HEK293 (cell line): Measurements from ENCODE around the gene TMEM234.

ENCODE experiments used
- CTCF ChIA-PET: fragments of 350-600 bp; formaldehyde crosslinking; extraction: SDS; loops from one replicate; lab custom pipeline; 2021; ENCODE audit warnings: antibody characterized with exemption; lab: Yijun Ruan, JAX
- POLR2A ChIA-PET: fragments of 300-600 bp; formaldehyde crosslinking; extraction: SDS; loops from one replicate; lab custom pipeline; 2020; ENCODE audit warnings: antibody characterized with exemption, inconsistent platforms; lab: Yijun Ruan, JAX
- H3K27ac ChIP-seq: fragments of 200-500 bp; sonication (Bioruptor generic); 2 replicates; pipeline ENCODE4 v1.5.1; 2014; ENCODE audit warnings: low read depth, low read length, control low read depth, inconsistent platforms; ENCODE audit errors: extremely low read depth
- H3K36me3 ChIP-seq, 2 experiments: fragments of 200-500 bp in 1 of 2; sonication (Bioruptor generic) in 1 of 2; 1 replicate in 1 of 2; 2 replicates in 1 of 2; pipeline ENCODE4 v1.5.1; 2014 to 2017; ENCODE audit warnings: inconsistent platforms in 2 of 2, low read length in 2 of 2; ENCODE audit not compliant: control insufficient read depth in 2 of 2, insufficient read depth in 1 of 2
- H3K4me1 ChIP-seq: fragments of 200-500 bp; sonication (Bioruptor generic); 2 replicates; pipeline ENCODE4 v1.5.1; 2014; ENCODE audit warnings: mild to moderate bottlenecking, low read length, inconsistent platforms; ENCODE audit not compliant: control insufficient read depth, insufficient read depth
- H3K4me3 ChIP-seq: 2 replicates; pipeline ENCODE4 v1.5.1; 2011; ENCODE audit warnings: low read depth, mild to moderate bottlenecking, control low read depth, low read length, moderate library complexity
- H3K9me3 ChIP-seq: fragments of 200-500 bp; sonication (Bioruptor generic); 2 replicates; pipeline ENCODE4 v1.5.1; 2014; ENCODE audit warnings: low read depth, low read length, inconsistent platforms; ENCODE audit not compliant: control insufficient read depth, insufficient read depth
- PRDM1 ChIP-seq: fragments of 450-650 bp; formaldehyde crosslinking; IDR thresholded peaks from 2 replicates; pipeline ENCODE4; 2016; ENCODE audit warnings: missing biosample characterization, missing genetic modification characterization
- SP2 ChIP-seq: fragments of 450-650 bp; formaldehyde crosslinking; IDR thresholded peaks from 2 replicates; pipeline ENCODE4 v1.5.1; 2016; ENCODE audit warnings: missing biosample characterization, missing genetic modification characterization
- ZBTB20 ChIP-seq: fragments of 450-650 bp; formaldehyde crosslinking; IDR thresholded peaks from 2 replicates; pipeline ENCODE4 v1.5.1; 2016; ENCODE audit warnings: missing biosample characterization, missing genetic modification characterization
- ZFP37 ChIP-seq: fragments of 450-650 bp; formaldehyde crosslinking; IDR thresholded peaks from 2 replicates; pipeline ENCODE4 v1.5.1; 2016; ENCODE audit warnings: missing biosample characterization, missing genetic modification characterization
- ZNF133 ChIP-seq: fragments of 450-650 bp; formaldehyde crosslinking; IDR thresholded peaks from 2 replicates; pipeline ENCODE4 v1.5.1; 2016; ENCODE audit warnings: missing biosample characterization, missing genetic modification characterization
- ZNF140 ChIP-seq: fragments of 450-650 bp; formaldehyde crosslinking; IDR thresholded peaks from 2 replicates; pipeline ENCODE4 v1.5.1; 2016; ENCODE audit warnings: missing biosample characterization, missing genetic modification characterization
- ZNF214 ChIP-seq: fragments of 450-650 bp; formaldehyde crosslinking; IDR thresholded peaks from 2 replicates; pipeline ENCODE4 v1.5.1; 2017; ENCODE audit warnings: missing biosample characterization, mild to moderate bottlenecking, missing genetic modification characterization, borderline replicate concordance
- ZNF311 ChIP-seq: fragments of 450-650 bp; formaldehyde crosslinking; IDR thresholded peaks from 2 replicates; pipeline ENCODE4 v1.5.1; 2017; ENCODE audit warnings: missing biosample characterization, missing genetic modification characterization, borderline replicate concordance
- ZNF423 ChIP-seq: fragments of 450-650 bp; formaldehyde crosslinking; IDR thresholded peaks from 2 replicates; pipeline ENCODE4 v1.5.1; 2016; ENCODE audit warnings: missing biosample characterization, missing genetic modification characterization
- ZNF624 ChIP-seq: fragments of 450-650 bp; formaldehyde crosslinking; IDR thresholded peaks from 2 replicates; pipeline ENCODE4 v1.5.1; 2017; ENCODE audit warnings: missing biosample characterization, missing genetic modification characterization
- ZNF677 ChIP-seq: fragments of 450-650 bp; IDR thresholded peaks from 2 replicates; pipeline ENCODE4 v1.5.0; 2018; ENCODE audit warnings: missing biosample characterization, mild to moderate bottlenecking, missing genetic modification characterization, moderate library complexity
- ZNF777 ChIP-seq: fragments of 450-650 bp; formaldehyde crosslinking; IDR thresholded peaks from 2 replicates; pipeline ENCODE4 v1.5.1; 2017; ENCODE audit warnings: missing biosample characterization, missing genetic modification characterization, borderline replicate concordance
- TF ChIP-seq, protein P1 (sequence below): fragments of 450-650 bp; formaldehyde crosslinking; IDR thresholded peaks from 2 replicates; pipeline ENCODE4 v1.5.1; 2017; ENCODE audit warnings: missing biosample characterization, mild to moderate bottlenecking, missing genetic modification characterization, moderate library complexity
- TF ChIP-seq, protein P2 (sequence below): fragments of 450-650 bp; formaldehyde crosslinking; IDR thresholded peaks from 2 replicates; pipeline ENCODE4 v1.5.1; 2017; ENCODE audit warnings: missing biosample characterization, missing genetic modification characterization
- TF ChIP-seq, protein P3 (sequence below): fragments of 450-650 bp; formaldehyde crosslinking; IDR thresholded peaks from 2 replicates; pipeline ENCODE4 v1.5.1; 2017; ENCODE audit warnings: missing biosample characterization, missing genetic modification characterization
- TF ChIP-seq, protein P4 (sequence below): fragments of 450-650 bp; formaldehyde crosslinking; IDR thresholded peaks from 2 replicates; pipeline ENCODE4 v1.5.1; 2016; ENCODE audit warnings: missing biosample characterization, missing genetic modification characterization

TMEM234 gene

DNA sequence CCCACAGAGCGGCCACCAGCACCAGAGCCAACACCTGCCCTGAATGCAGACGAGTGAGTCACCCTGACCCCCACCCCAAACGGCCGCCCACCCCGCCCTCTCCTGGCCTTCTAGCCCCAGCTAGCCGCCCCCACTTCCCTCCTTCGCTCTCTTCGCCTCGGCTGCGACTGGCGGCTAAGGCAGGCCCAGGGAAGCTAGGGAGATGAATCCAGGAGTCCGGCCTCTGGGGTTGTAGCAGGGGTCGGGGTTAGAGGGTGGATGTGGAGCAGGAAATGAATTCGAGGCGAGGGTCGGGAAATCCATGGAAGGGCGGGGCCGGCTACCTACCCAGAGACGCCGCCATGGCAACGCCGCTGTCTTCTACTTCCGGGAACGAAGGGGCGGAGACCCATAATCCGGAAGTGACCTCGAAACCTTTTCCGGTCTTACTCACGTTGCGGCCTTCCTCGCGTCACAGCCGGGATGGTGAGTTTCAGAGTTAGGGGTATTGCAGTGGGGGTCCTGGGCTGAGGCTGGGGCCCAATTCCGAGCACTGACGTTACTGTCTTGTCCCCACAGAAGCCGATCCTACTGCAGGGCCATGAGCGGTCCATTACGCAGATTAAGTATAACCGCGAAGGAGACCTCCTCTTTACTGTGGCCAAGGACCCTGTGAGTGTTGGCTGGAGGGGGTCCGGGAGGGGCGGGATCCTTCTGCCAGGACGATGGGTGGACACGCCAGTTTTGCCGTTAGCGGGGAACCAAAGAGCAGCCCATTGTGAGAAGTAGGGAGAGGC lies at the start of gene TMEM234, which contains the start of gene EIF3I (continued):
- no peak for TF ChIP-seq ZNF140
- TF ChIP-seq, protein P1, sequence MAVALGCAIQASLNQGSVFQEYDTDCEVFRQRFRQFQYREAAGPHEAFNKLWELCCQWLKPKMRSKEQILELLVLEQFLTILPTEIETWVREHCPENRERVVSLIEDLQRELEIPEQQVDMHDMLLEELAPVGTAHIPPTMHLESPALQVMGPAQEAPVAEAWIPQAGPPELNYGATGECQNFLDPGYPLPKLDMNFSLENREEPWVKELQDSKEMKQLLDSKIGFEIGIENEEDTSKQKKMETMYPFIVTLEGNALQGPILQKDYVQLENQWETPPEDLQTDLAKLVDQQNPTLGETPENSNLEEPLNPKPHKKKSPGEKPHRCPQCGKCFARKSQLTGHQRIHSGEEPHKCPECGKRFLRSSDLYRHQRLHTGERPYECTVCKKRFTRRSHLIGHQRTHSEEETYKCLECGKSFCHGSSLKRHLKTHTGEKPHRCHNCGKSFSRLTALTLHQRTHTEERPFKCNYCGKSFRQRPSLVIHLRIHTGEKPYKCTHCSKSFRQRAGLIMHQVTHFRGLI: no peak

DNA sequence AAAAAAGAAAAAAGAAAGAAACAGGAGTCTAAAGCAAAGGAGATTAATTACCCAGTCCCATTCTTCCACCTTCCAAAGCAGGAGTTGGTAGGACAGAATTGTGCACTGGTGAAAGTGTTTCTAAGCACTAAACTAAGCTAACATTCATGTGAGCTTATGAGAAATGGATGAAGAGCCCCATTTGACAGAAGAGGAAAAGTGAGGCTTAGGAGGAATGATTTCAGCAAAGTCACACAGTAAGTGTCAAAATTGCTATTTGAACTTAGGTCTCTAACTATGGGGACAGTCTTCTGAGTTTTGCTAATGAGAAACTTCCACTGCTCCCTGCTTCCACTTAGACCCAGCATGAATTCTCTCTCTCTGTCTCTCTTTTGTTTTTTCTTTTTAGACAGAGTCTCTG lies 47.6 kb upstream of the TMEM234 start:
- ChIA-PET CTCF (interaction anchor here (0.6 to 0.7 kb wide), 2 partner anchors 39 to 55 kb away, joined by 3 to 5 read pairs; no protein-coding TSS in a partner anchor), POLR2A (interaction anchor here (0.6 kb wide), 2 partner anchors 24 to 538 kb away, joined by 4 read pairs; no protein-coding TSS in a partner anchor)
- H3K4me3 ChIP-seq: no peak overlapping the region
- TF ChIP-seq, protein P2, sequence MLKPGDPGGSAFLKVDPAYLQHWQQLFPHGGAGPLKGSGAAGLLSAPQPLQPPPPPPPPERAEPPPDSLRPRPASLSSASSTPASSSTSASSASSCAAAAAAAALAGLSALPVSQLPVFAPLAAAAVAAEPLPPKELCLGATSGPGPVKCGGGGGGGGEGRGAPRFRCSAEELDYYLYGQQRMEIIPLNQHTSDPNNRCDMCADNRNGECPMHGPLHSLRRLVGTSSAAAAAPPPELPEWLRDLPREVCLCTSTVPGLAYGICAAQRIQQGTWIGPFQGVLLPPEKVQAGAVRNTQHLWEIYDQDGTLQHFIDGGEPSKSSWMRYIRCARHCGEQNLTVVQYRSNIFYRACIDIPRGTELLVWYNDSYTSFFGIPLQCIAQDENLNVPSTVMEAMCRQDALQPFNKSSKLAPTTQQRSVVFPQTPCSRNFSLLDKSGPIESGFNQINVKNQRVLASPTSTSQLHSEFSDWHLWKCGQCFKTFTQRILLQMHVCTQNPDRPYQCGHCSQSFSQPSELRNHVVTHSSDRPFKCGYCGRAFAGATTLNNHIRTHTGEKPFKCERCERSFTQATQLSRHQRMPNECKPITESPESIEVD (tag by site-specific recombination): no peak
- TF ChIP-seq ZNF214 (tag by site-specific recombination) (no peak), ZNF777 (tag by site-specific recombination) (no peak), ZNF423 (tag by site-specific recombination) (no peak), ZBTB20 (tag by site-specific recombination) (no peak), ZFP37 (tag by site-specific recombination) (no peak), ZNF133 (tag by site-specific recombination) (no peak), PRDM1 (no peak), ZNF677 (tag by site-specific recombination) (no peak), SP2 (no peak), ZNF624 (tag by site-specific recombination) (no peak), ZNF311 (tag by site-specific recombination) (no peak)
- TF ChIP-seq, protein P3, sequence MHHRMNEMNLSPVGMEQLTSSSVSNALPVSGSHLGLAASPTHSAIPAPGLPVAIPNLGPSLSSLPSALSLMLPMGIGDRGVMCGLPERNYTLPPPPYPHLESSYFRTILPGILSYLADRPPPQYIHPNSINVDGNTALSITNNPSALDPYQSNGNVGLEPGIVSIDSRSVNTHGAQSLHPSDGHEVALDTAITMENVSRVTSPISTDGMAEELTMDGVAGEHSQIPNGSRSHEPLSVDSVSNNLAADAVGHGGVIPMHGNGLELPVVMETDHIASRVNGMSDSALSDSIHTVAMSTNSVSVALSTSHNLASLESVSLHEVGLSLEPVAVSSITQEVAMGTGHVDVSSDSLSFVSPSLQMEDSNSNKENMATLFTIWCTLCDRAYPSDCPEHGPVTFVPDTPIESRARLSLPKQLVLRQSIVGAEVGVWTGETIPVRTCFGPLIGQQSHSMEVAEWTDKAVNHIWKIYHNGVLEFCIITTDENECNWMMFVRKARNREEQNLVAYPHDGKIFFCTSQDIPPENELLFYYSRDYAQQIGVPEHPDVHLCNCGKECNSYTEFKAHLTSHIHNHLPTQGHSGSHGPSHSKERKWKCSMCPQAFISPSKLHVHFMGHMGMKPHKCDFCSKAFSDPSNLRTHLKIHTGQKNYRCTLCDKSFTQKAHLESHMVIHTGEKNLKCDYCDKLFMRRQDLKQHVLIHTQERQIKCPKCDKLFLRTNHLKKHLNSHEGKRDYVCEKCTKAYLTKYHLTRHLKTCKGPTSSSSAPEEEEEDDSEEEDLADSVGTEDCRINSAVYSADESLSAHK (tag by site-specific recombination): no peak
- TF ChIP-seq, protein P4, sequence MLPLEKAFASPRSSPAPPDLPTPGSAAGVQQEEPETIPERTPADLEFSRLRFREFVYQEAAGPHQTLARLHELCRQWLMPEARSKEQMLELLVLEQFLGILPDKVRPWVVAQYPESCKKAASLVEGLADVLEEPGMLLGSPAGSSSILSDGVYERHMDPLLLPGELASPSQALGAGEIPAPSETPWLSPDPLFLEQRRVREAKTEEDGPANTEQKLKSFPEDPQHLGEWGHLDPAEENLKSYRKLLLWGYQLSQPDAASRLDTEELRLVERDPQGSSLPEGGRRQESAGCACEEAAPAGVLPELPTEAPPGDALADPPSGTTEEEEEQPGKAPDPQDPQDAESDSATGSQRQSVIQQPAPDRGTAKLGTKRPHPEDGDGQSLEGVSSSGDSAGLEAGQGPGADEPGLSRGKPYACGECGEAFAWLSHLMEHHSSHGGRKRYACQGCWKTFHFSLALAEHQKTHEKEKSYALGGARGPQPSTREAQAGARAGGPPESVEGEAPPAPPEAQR (tag by site-specific recombination): no peak
- no peak overlapping the region for H3K27ac ChIP-seq
- H3K4me1 ChIP-seq: no peaks in the 10 kb centered on the region; the same call in 1 of the 2 replicates
- no peaks in the 10 kb centered on the region for H3K9me3 ChIP-seq
- H3K36me3 ChIP-seq: no peaks in the 10 kb centered on the region
